ENCODE results near the gene PLEKHA8. TPM values are rescaled to one million over a fixed set of nuclear protein-coding genes. Genes with fewer than 3 reads are reported as not detected.

PLEKHA8 gene
- total and polyA plus RNA-seq, 2 of the 8 experiments (the other 6 are each of a cell fraction or from before 2014, with no cell fraction given), result 10.7 to 44.0 TPM

DNA sequence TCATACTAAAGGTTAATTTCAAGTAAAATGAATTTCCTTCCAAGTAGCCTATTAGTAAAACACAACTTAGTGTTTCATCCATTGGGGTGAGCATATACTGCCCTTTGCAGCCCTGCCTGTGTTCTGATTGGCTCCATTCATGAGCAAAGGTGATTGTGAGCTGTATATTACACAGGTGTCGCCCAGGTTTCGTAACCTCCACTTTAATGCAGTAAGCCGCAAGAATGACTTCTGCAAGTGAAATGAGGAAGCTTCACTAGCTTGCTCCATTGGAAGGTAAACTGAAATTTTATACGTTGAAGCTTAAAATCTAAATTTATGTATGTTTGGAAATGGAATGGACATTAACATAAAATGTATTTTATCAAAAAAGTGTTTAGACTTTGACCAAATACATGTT is 131.0 kb downstream of the PLEKHA8 start:
- POLR2A ChIA-PET (ENCODE audit: partially characterized antibody), result interaction anchor here (1.0 kb wide), 1 partner anchor 10 kb away, joined by 3 read pairs; no protein-coding TSS in a partner anchor
- DNase-seq (ENCODE audit: low read depth in 1 of 2, low spot score in 2 of 2) (no peak), FAIRE-seq (no peak)
- H3K56ac ChIP-seq (replicated peaks; ENCODE audit: insufficient read length, low read depth, low read length), result no peak overlapping the region
- CTCF ChIA-PET (ENCODE audit: partially characterized antibody), result interaction anchor here (0.6 to 1.2 kb wide), 3 partner anchors 19 to 875 kb away, joined by 3 to 5 read pairs (median 3); no protein-coding TSS in a partner anchor
- no peak overlapping the region for H2BK20ac ChIP-seq (ENCODE audit: low read length)
- no peak overlapping the region for H3K4me2 ChIP-seq (ENCODE audit: insufficient read depth in 1 of 2, low read depth in 2 of 2, low read length in 2 of 2)
- H2BK12ac ChIP-seq (ENCODE audit: low read depth, low read length), result no peak overlapping the region
- H2AFZ ChIP-seq (ENCODE audit: low read length), result no peak overlapping the region
- no peak overlapping the region for H4K8ac ChIP-seq (ENCODE audit: extremely low read depth, insufficient read depth, low read length)
- no peak overlapping the region for H3K18ac ChIP-seq (ENCODE audit: extremely low read depth, low read length)
- H3K4me3 ChIP-seq (ENCODE audit: extremely low read depth in 1 of 4, insufficient read depth in 2 of 4, low read depth in 3 of 4, low read length in 4 of 4), result no peak overlapping the region
- no peaks in the 10 kb centered on the region for H3K9me3 ChIP-seq (ENCODE audit: insufficient read depth in 2 of 2, low read depth in 1 of 2, low read length in 1 of 2)
- H3K79me1 ChIP-seq (ENCODE audit: low read depth, low read length), result no peaks in the 10 kb centered on the region
- H4K5ac ChIP-seq (ENCODE audit: insufficient read length, low read depth, low read length), result no peak overlapping the region
- no peak overlapping the region for H3K27ac ChIP-seq (ENCODE audit: low read depth, low read length)
- no peak overlapping the region for H3K9ac ChIP-seq (replicated peaks in 1 of 4; ENCODE audit: extremely low read depth in 1 of 4, low read depth in 3 of 4, low read length in 3 of 4)
- WGBS, 2 experiments (ENCODE audit: extremely low coverage in 1 of 2, insufficient coverage in 1 of 2, insufficient read length in 1 of 2, insufficient replicate concordance in 2 of 2, low coverage in 1 of 2, low lambda C conversion rate in 2 of 2, missing lambda C conversion rate in 1 of 2), result 92% methylated on average over 4 of the region's 4 CpGs; no CpG with 5 or more reads in 1 of the 2 experiments
- no peak overlapping the region for H2BK15ac ChIP-seq (ENCODE audit: low read length)
- peaks cover 6 to 12% (median 11%) of the 10 kb centered on the region in 4 experiments for H3K4me1 ChIP-seq (replicated peaks in 1 of 4; ENCODE audit: control insufficient read depth in 3 of 4, insufficient read depth in 4 of 4, low read length in 3 of 4)
- no peaks in the 10 kb centered on the region for H3K27me3 ChIP-seq (replicated peaks in 1 of 4; ENCODE audit: control insufficient read depth in 3 of 4, extremely low read depth in 1 of 4, insufficient read depth in 3 of 4, low read length in 3 of 4)
- H3K14ac ChIP-seq (ENCODE audit: insufficient read length), result no peak overlapping the region
- H3K36me3 ChIP-seq (ENCODE audit: control insufficient read depth in 2 of 4, insufficient read depth in 4 of 4, low read length in 3 of 4), result no peaks in the 10 kb centered on the region
- no peak overlapping the region for H2BK120ac ChIP-seq (replicated peaks; ENCODE audit: low read depth, low read length)
- H4K20me1 ChIP-seq (replicated peaks in 1 of 2; ENCODE audit: control insufficient read depth in 1 of 2, insufficient read depth in 2 of 2, low read length in 2 of 2), result no peaks in the 10 kb centered on the region
- no peak overlapping the region for H2BK5ac ChIP-seq (ENCODE audit: low read depth, low read length)
- H3K4ac ChIP-seq (replicated peaks; ENCODE audit: insufficient read length, low read depth, low read length), result no peak overlapping the region
- H3K23me2 ChIP-seq (ENCODE audit: low read depth, low read length), result no peaks in the 10 kb centered on the region
- H2AK5ac ChIP-seq (ENCODE audit: low read depth, low read length), result no peak overlapping the region
- H3K79me2 ChIP-seq (ENCODE audit: control insufficient read depth in 1 of 2, insufficient read depth in 2 of 2, low read length in 2 of 2), result no peaks in the 10 kb centered on the region
- H4K91ac ChIP-seq (replicated peaks; ENCODE audit: insufficient read length, low read length), result no peak overlapping the region
- H3K23ac ChIP-seq (ENCODE audit: insufficient read length), result no peak overlapping the region
- no peak for TF ChIP-seq KDM4A (IDR thresholded peaks at IDR 0.05; ENCODE audit: low read depth, low read length, severe bottlenecking)
- no peak for TF ChIP-seq YY1 (IDR thresholded peaks at IDR 0.05; ENCODE audit: low read depth, low read length)
- TF ChIP-seq NRF1 (IDR thresholded peaks at IDR 0.05; ENCODE audit: low read depth, low read length), result no peak
- TF ChIP-seq ZNF274 (IDR thresholded peaks at IDR 0.05; ENCODE audit: borderline replicate concordance, extremely low read depth, low read length), result no peak
- no peak for TF ChIP-seq SP4 (IDR thresholded peaks at IDR 0.05; ENCODE audit: low read length)
- TF ChIP-seq CEBPB (IDR thresholded peaks at IDR 0.05; ENCODE audit: low read depth, low read length), result no peak
- TF ChIP-seq SIN3A (conservative IDR thresholded peaks at IDR 0.05 in 1 of 2, IDR thresholded peaks at IDR 0.05 in 1 of 2; ENCODE audit: low read depth in 1 of 2, low read length in 2 of 2), result no peak
- TF ChIP-seq EGR1 (IDR thresholded peaks at IDR 0.05; ENCODE audit: borderline replicate concordance, low read depth, low read length), result no peak
- no peak for TF ChIP-seq TEAD4 (IDR thresholded peaks at IDR 0.05; ENCODE audit: low read depth, low read length)
- TF ChIP-seq, protein P1, sequence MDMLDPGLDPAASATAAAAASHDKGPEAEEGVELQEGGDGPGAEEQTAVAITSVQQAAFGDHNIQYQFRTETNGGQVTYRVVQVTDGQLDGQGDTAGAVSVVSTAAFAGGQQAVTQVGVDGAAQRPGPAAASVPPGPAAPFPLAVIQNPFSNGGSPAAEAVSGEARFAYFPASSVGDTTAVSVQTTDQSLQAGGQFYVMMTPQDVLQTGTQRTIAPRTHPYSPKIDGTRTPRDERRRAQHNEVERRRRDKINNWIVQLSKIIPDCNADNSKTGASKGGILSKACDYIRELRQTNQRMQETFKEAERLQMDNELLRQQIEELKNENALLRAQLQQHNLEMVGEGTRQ (IDR thresholded peaks at IDR 0.05; ENCODE audit: low read length), result no peak
- TF ChIP-seq SP1 (IDR thresholded peaks at IDR 0.05; ENCODE audit: low read depth, low read length), result no peak
- no peak for TF ChIP-seq POLR2A (IDR thresholded peaks at IDR 0.05; ENCODE audit: control extremely low read depth in 1 of 2, low read depth in 2 of 2, low read length in 2 of 2)
